OCI-LY1 (cell line): ENCODE results near the gene DNASE2.

Experiments used
- H2AFZ ChIP-seq: fragments of 200-600 bp; sonication (generic), shearing (Covaris generic); 2 replicates; pipeline ENCODE4 v1.6.0; 2014; ENCODE audit warnings: antibody characterized with exemption, mild to moderate bottlenecking, low read length
- H3F3A ChIP-seq: fragments of 200-600 bp; sonication (generic), shearing (Covaris generic); 2 replicates; pipeline ENCODE4 v1.6.0; 2014; ENCODE audit warnings: mild to moderate bottlenecking, antibody characterized with exemption, low read length, moderate library complexity; ENCODE audit not compliant: insufficient read depth
- H3K27ac ChIP-seq: fragments of 200-600 bp; sonication (generic); 2 replicates; pipeline ENCODE4 v1.5.1; 2014; ENCODE audit warnings: low read length, mixed run types, mild to moderate bottlenecking, low read depth; ENCODE audit not compliant: poor library complexity, severe bottlenecking
- H3K27me3 ChIP-seq: fragments of 200-600 bp; sonication (generic); 2 replicates; pipeline ENCODE4 v1.6.0; 2014; ENCODE audit warnings: antibody characterized with exemption, mild to moderate bottlenecking, low read length, moderate library complexity; ENCODE audit not compliant: insufficient read depth
- H3K36me3 ChIP-seq: fragments of 200-600 bp; sonication (generic); 2 replicates; pipeline ENCODE4 v1.6.1; 2014; ENCODE audit warnings: mild to moderate bottlenecking, antibody characterized with exemption, low read length, moderate library complexity, mixed read lengths; ENCODE audit not compliant: insufficient read depth
- H3K4me1 ChIP-seq: fragments of 200-600 bp; sonication (generic); 2 replicates; pipeline ENCODE4 v1.5.1; 2014; ENCODE audit warnings: mild to moderate bottlenecking, low read length, moderate library complexity; ENCODE audit not compliant: insufficient read depth, severe bottlenecking
- H3K4me2 ChIP-seq: fragments of 200-600 bp; sonication (generic), shearing (Covaris generic); 2 replicates; pipeline ENCODE4 v1.6.1; 2014; ENCODE audit warnings: low read length
- H3K4me3 ChIP-seq: fragments of 200-600 bp; sonication (generic); 2 replicates; pipeline ENCODE4 v1.5.1; 2014; ENCODE audit warnings: low read length, low read depth, mild to moderate bottlenecking, mixed read lengths; ENCODE audit not compliant: poor library complexity, severe bottlenecking
- H3K79me2 ChIP-seq: fragments of 200-600 bp; shearing (Covaris generic); 2 replicates; pipeline ENCODE4 v1.6.1; 2016; ENCODE audit warnings: mixed run types, low read length, mixed read lengths; ENCODE audit not compliant: insufficient read depth
- H3K9ac ChIP-seq: fragments of 200-600 bp; sonication (generic), shearing (Covaris generic); 2 replicates; pipeline ENCODE4 v1.6.1; 2014; ENCODE audit warnings: mild to moderate bottlenecking, low read length, mixed read lengths
- H3K9me2 ChIP-seq: fragments of 200-600 bp; sonication (generic), shearing (Covaris generic); 2 replicates; pipeline ENCODE4 v1.6.1; 2014; ENCODE audit warnings: low read depth, mild to moderate bottlenecking, low read length, mixed read lengths
- H3K9me3 ChIP-seq: fragments of 200-600 bp; shearing (Covaris generic); 2 replicates; pipeline ENCODE4 v1.6.1; 2014; ENCODE audit warnings: low read length, mixed read lengths
- H4K20me1 ChIP-seq: fragments of 200-600 bp; sonication (generic), shearing (Covaris generic); 2 replicates; pipeline ENCODE4 v1.6.0; 2016; ENCODE audit warnings: mild to moderate bottlenecking, low read length; ENCODE audit not compliant: insufficient read depth
- CTCF ChIP-seq: fragments of 200-600 bp; sonication (generic), shearing (Covaris generic); IDR thresholded peaks from 2 replicates; pipeline ENCODE4 v1.5.1; 2017; ENCODE audit warnings: mild to moderate bottlenecking, antibody characterized with exemption, low read length, moderate library complexity, mixed read lengths
- EZH2 ChIP-seq: fragments of 200-600 bp; sonication (generic), shearing (Covaris generic); IDR thresholded peaks from 2 replicates; pipeline ENCODE4 v1.8.0; 2017; ENCODE audit warnings: borderline replicate concordance, mixed run types, mild to moderate bottlenecking, antibody characterized with exemption, low read length, moderate library complexity, mixed read lengths

The DNASE2 gene

DNA sequence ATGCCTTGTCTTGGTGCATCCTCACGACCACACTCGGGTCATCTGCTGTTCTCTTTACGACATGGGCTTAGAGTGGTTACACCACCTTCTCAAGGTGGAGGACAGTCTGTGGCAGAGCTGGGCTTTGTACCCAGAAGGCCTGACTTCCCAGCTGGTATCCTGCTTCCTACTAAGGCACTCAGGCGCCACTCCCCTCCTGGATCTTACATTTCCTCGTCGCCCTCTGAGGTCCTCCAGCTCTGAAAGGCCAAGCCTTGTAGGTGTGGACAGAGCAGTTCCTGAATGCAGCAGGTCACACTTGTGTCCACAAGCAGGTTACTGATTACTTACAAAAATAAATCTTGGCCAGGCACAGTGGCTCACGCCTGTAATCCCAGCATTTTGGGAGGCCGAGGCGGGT, 25.9 kb upstream of the DNASE2 start:
- no peak for TF ChIP-seq EZH2
- no peak for TF ChIP-seq CTCF
- no peaks in the 10 kb centered on the region for H3K36me3 ChIP-seq
- no peak overlapping the region for H3K4me2 ChIP-seq
- H3K27ac ChIP-seq: no peak overlapping the region
- H3K27me3 ChIP-seq: no peaks in the 10 kb centered on the region
- no peak overlapping the region for H3K4me3 ChIP-seq
- no peaks in the 10 kb centered on the region for H4K20me1 ChIP-seq
- no peaks in the 10 kb centered on the region for H3F3A ChIP-seq
- no peaks in the 10 kb centered on the region for H3K79me2 ChIP-seq
- H3K4me1 ChIP-seq: no peaks in the 10 kb centered on the region
- H3K9me3 ChIP-seq: no peaks in the 10 kb centered on the region
- no peaks in the 10 kb centered on the region for H3K9me2 ChIP-seq
- no peak overlapping the region for H2AFZ ChIP-seq
- H3K9ac ChIP-seq: no peak overlapping the region

DNA sequence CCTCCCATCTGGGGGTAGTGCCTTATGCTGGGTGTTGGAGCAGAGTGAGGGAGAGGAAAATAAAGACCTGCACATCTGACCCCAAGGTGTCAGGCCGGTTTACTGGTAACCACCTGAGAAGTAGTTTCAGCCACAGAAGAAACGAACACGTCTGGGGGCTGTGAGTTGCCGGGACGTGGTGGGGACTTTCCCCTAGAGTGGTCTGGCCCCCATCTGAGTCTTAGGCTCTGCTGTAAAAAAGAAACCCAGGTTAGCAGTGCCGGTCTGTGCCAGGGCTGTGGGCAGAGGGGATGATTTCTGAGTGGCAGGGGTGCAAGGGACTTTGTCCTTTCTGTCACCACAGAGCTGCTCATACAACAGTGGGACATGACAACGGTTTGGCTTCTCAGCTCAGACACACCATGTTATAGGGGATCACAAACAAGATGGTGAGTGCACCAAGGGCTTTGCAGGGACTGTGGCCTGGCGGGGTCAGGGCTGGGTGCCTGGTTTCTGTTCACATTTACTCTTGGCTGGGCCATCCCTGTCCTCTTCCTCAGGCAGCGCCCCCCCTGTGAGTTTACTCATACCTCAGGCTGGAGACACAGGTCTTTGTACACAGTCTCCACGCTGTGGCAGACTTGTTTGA, 18.8 kb upstream of the DNASE2 start:
- no peak overlapping the region for H3K4me2 ChIP-seq

DNA sequence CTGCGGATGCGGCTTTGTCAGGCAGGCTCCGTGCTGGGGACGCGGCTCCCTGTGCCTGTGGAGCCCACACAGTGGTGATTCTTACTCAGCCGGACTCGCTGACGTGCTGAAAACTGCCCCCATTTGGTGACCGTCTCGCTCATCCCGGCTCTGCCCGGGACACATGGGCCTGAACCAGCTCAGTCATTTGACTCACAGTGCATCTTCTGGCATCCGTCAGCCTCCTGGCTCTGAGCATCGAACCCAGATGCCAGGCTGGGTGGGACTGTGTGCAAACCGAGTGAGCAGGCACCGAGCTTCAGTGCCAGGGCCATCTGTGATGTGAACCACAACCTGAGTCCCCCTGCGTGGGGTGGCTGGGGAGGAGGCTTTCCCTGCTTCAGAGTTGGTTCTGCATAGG, 15.2 kb upstream of the DNASE2 start:
- Histone ChIP-seq H3K4me1 (peaks cover 12% of the 10 kb centered on the region), H3K9me2 (no peaks in the 10 kb centered on the region), H3K36me3 (peaks cover 21% of the 10 kb centered on the region; the same call in 1 of the 2 replicates), H3K9me3 (no peaks in the 10 kb centered on the region), H3K4me2 (no peak overlapping the region), H3F3A (no peaks in the 10 kb centered on the region), H3K4me3 (no peak overlapping the region), H3K27ac (no peak overlapping the region), H2AFZ (no peak overlapping the region), H3K9ac (no peak overlapping the region), H3K79me2 (no peaks in the 10 kb centered on the region), H3K27me3 (no peaks in the 10 kb centered on the region), H4K20me1 (no peaks in the 10 kb centered on the region)
- TF ChIP-seq CTCF (no peak), EZH2 (no peak)

More for the DNA sequence above, 18.8 kb upstream of the DNASE2 start:
- Histone ChIP-seq H3K9ac (peak overlapping the region; percentile 18; the same call in 1 of the 2 replicates), H3K4me1 (peaks cover 3% of the 10 kb centered on the region), H4K20me1 (no peaks in the 10 kb centered on the region), H3K36me3 (peaks cover 9% of the 10 kb centered on the region; the same call in 1 of the 2 replicates), H3K79me2 (no peaks in the 10 kb centered on the region), H3K4me3 (no peak overlapping the region), H2AFZ (no peak overlapping the region), H3K9me3 (no peaks in the 10 kb centered on the region), H3F3A (no peaks in the 10 kb centered on the region), H3K9me2 (no peaks in the 10 kb centered on the region), H3K27me3 (no peaks in the 10 kb centered on the region), H3K27ac (peak overlapping the region; percentile 76)
- TF ChIP-seq EZH2 (no peak), CTCF (no peak)
